ENCODE measurements around the gene TMEM126A. TPM values are rescaled to one million over a fixed set of nuclear protein-coding genes. Genes with fewer than 3 reads are reported as not detected.

Gene TMEM126A
- total and polyA plus RNA-seq, 2 experiments from 2014 or later: 24.7 to 71.1 TPM

- DNase-seq (ENCODE audit: low spot score): no peak
- Mint-ChIP-seq H3K4me1 (peaks cover 25% of the 10 kb centered on the region), H3K27ac (peak overlapping the region; percentile 99), H3K9me3 (no peaks in the 10 kb centered on the region), H3K27me3 (ENCODE audit: insufficient read depth, low read depth, poor library complexity) (peaks cover 13% of the 10 kb centered on the region), H3K4me3 (peak overlapping the region; percentile 100), H3K36me3 (ENCODE audit: low read depth) (peaks cover 54% of the 10 kb centered on the region)
- Histone ChIP-seq H3K4me2 (peak overlapping the region; percentile 91), H4K20me1 (replicated peaks; ENCODE audit: insufficient read depth) (peaks cover 30% of the 10 kb centered on the region), H3K4me1 (ENCODE audit: insufficient read depth) (0 out of 2 replicates have a peak, but pooled peaks cover 3% of the 10 kb centered on the region), H3K27me3 (ENCODE audit: insufficient read depth) (no peaks in the 10 kb centered on the region), H3K9me2 (ENCODE audit: insufficient read depth) (no peaks in the 10 kb centered on the region), H3K4me3 (peak overlapping the region; percentile 74), H2AFZ (no peak overlapping the region), H3K27ac (ENCODE audit: low read depth) (no peak overlapping the region), H3K36me3 (ENCODE audit: insufficient read depth) (peaks cover 17% of the 10 kb centered on the region; the same call in 1 of the 2 replicates), H3F3A (replicated peaks; ENCODE audit: low read depth) (no peaks in the 10 kb centered on the region), H3K79me2 (replicated peaks; ENCODE audit: insufficient read depth) (peaks cover 65% of the 10 kb centered on the region)
- ATAC-seq: no peak
- no peak for TF ChIP-seq JUNB (IDR thresholded peaks at IDR 0.05; ENCODE audit: unreplicated experiment)
- TF ChIP-seq POLR2AphosphoS5 (IDR thresholded peaks at IDR 0.05; ENCODE audit: low read depth): 0 out of 2 replicates have a peak, but pooled peaks have one; percentile 18
- TF ChIP-seq ZNF331 (CRISPR knock-in tag; IDR thresholded peaks at IDR 0.05; ENCODE audit: low read depth): no peak
- TF ChIP-seq, protein P1, sequence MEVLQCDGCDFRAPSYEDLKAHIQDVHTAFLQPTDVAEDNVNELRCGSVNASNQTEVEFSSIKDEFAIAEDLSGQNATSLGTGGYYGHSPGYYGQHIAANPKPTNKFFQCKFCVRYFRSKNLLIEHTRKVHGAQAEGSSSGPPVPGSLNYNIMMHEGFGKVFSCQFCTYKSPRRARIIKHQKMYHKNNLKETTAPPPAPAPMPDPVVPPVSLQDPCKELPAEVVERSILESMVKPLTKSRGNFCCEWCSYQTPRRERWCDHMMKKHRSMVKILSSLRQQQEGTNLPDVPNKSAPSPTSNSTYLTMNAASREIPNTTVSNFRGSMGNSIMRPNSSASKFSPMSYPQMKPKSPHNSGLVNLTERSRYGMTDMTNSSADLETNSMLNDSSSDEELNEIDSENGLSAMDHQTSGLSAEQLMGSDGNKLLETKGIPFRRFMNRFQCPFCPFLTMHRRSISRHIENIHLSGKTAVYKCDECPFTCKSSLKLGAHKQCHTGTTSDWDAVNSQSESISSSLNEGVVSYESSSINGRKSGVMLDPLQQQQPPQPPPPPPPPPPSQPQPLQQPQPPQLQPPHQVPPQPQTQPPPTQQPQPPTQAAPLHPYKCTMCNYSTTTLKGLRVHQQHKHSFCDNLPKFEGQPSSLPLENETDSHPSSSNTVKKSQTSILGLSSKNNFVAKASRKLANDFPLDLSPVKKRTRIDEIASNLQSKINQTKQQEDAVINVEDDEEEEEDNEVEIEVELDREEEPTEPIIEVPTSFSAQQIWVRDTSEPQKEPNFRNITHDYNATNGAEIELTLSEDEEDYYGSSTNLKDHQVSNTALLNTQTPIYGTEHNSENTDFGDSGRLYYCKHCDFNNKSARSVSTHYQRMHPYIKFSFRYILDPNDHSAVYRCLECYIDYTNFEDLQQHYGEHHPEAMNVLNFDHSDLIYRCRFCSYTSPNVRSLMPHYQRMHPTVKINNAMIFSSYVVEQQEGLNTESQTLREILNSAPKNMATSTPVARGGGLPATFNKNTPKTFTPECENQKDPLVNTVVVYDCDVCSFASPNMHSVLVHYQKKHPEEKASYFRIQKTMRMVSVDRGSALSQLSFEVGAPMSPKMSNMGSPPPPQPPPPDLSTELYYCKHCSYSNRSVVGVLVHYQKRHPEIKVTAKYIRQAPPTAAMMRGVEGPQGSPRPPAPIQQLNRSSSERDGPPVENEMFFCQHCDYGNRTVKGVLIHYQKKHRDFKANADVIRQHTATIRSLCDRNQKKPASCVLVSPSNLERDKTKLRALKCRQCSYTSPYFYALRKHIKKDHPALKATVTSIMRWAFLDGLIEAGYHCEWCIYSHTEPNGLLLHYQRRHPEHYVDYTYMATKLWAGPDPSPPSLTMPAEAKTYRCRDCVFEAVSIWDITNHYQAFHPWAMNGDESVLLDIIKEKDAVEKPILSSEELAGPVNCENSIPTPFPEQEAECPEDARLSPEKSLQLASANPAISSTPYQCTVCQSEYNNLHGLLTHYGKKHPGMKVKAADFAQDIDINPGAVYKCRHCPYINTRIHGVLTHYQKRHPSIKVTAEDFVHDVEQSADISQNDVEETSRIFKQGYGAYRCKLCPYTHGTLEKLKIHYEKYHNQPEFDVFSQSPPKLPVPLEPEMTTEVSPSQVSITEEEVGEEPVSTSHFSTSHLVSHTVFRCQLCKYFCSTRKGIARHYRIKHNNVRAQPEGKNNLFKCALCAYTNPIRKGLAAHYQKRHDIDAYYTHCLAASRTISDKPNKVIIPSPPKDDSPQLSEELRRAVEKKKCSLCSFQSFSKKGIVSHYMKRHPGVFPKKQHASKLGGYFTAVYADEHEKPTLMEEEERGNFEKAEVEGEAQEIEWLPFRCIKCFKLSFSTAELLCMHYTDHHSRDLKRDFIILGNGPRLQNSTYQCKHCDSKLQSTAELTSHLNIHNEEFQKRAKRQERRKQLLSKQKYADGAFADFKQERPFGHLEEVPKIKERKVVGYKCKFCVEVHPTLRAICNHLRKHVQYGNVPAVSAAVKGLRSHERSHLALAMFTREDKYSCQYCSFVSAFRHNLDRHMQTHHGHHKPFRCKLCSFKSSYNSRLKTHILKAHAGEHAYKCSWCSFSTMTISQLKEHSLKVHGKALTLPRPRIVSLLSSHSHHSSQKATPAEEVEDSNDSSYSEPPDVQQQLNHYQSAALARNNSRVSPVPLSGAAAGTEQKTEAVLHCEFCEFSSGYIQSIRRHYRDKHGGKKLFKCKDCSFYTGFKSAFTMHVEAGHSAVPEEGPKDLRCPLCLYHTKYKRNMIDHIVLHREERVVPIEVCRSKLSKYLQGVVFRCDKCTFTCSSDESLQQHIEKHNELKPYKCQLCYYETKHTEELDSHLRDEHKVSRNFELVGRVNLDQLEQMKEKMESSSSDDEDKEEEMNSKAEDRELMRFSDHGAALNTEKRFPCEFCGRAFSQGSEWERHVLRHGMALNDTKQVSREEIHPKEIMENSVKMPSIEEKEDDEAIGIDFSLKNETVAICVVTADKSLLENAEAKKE (CRISPR knock-in tag; IDR thresholded peaks at IDR 0.05): no peak
- TF ChIP-seq ZNF114 (CRISPR knock-in tag; IDR thresholded peaks at IDR 0.05): no peak
- TF ChIP-seq, protein P2, sequence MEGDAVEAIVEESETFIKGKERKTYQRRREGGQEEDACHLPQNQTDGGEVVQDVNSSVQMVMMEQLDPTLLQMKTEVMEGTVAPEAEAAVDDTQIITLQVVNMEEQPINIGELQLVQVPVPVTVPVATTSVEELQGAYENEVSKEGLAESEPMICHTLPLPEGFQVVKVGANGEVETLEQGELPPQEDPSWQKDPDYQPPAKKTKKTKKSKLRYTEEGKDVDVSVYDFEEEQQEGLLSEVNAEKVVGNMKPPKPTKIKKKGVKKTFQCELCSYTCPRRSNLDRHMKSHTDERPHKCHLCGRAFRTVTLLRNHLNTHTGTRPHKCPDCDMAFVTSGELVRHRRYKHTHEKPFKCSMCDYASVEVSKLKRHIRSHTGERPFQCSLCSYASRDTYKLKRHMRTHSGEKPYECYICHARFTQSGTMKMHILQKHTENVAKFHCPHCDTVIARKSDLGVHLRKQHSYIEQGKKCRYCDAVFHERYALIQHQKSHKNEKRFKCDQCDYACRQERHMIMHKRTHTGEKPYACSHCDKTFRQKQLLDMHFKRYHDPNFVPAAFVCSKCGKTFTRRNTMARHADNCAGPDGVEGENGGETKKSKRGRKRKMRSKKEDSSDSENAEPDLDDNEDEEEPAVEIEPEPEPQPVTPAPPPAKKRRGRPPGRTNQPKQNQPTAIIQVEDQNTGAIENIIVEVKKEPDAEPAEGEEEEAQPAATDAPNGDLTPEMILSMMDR (conservative IDR thresholded peaks at IDR 0.05; ENCODE audit: low read depth in 2 of 2): no peak
- no peak for TF ChIP-seq NANOG (IDR thresholded peaks at IDR 0.05; ENCODE audit: borderline replicate concordance)
Observed at GRCh38 chr11:85663080-85663752, 15.4 kb downstream of the TMEM126A start.

All from GM23338 (cell line).